Right lobe of liver (tissue), 6 donors: ENCODE data around the gene ERICH3. TPM values are rescaled to one million over a fixed set of nuclear protein-coding genes. Genes with fewer than 3 reads are reported as not detected.

ENCODE experiments used
- ATAC-seq, 4 donors: fragments of 200-7000 bp; cut with Tn5 transposase; one replicate each; pipeline ENCODE4 v1.9.1; 2020; ENCODE audit warnings: mild to moderate bottlenecking in 4 of 4, moderate library complexity in 4 of 4
- DNase-seq, 3 donors: peaks; one replicate each; pipeline ENCODE4 v3.0.0-alpha.2; 2020
- H3K27ac ChIP-seq, 3 donors: fragments of 200-600 bp; one replicate each; pipeline ENCODE4 v1.8.0; 2022
- H3K27me3 ChIP-seq, 2 donors: fragments of 200-600 bp; one replicate each; pipeline ENCODE4 v1.8.0; 2022
- H3K36me3 ChIP-seq, 4 donors: fragments of 200-600 bp; sonication (generic) in 1 of 4; one replicate each; pipeline versions ENCODE4 v1.5.1 to v1.8.0; 2017 to 2022; ENCODE audit warnings: control low read depth in 1 of 4
- H3K4me1 ChIP-seq, 4 donors: fragments of 200-600 bp; sonication (generic) in 1 of 4; one replicate each; pipeline versions ENCODE4 v1.5.1 to v1.8.0; 2017 to 2022; ENCODE audit warnings: control low read depth in 1 of 4
- H3K4me3 ChIP-seq, 3 donors: fragments of 200-600 bp; one replicate each; pipeline ENCODE4 v1.8.0; 2022
- H3K9me3 ChIP-seq, 4 donors: fragments of 200-600 bp; sonication (generic) in 1 of 4; one replicate each; pipeline versions ENCODE4 v1.5.1 to v1.8.0; 2017 to 2022; ENCODE audit warnings: control low read depth in 1 of 4
- CTCF ChIP-seq, 4 donors: fragments of 200-600 bp in 3 of 4; fragments of 450-650 bp in 1 of 4; IDR thresholded peaks; one replicate each; pipeline versions ENCODE4 v1.5.1 to v1.8.0; 2016 to 2022; ENCODE audit warnings: antibody characterized with exemption in 4 of 4, mild to moderate bottlenecking in 2 of 4
- POLR2A ChIP-seq: fragments of 450-650 bp; IDR thresholded peaks from one replicate; pipeline ENCODE4 v1.6.1; 2017; ENCODE audit warnings: antibody characterized with exemption, mild to moderate bottlenecking
- WGBS: methylation state at CpG from one replicate; pipeline ENCODE4 v1.1.6; 2018; ENCODE audit warnings: low coverage, low lambda C conversion rate; ENCODE audit not compliant: insufficient coverage; ENCODE audit errors: missing lambda C conversion rate; 5-methylcytosine and 5-hydroxymethylcytosine counted together
- intact Hi-C, 2 donors: fragments of 100-400 bp; cut with DNase I; formaldehyde crosslinking; loops; one replicate each; pipeline versions ENCODE4 v1.11.2 to v1.14.1; 2022
- total RNA-seq, 6 experiments: library from RNA; depleted of rRNA in 2 of 6; stranded (reverse); fragments of >200 nt in 2 of 6; fragmentation: NEBNext Ultra II Directional in 3 of 6; extraction: Animal tissue kit (Norgen Biotek cat#: 25700) in 3 of 6; gene quantifications; one replicate each; pipeline versions ENCODE4 v1.1.0 to v1.2.4, GENCODE V29; 2016 to 2023
- donor health status: DM: no; HTN: yes; CAD: no.
- donor health status: DM: no; HTN: no; CAD: no.
- donor health status: DM: no; HTN: no; CAD: no.
- donor health status: DM: no; HTN: yes; CAD: no.
- donor health status: DM: no; HTN: yes; CAD: no.

Gene ERICH3
- total RNA-seq, 6 experiments from 2014 or later, result 0.06 to 0.51 (median 0.14) TPM; not detected in 2

GRCh38 chr1:74690909-74691308 lies 17.3 kb upstream of the ERICH3 start:
- TF ChIP-seq POLR2A (no peak), CTCF (IDR thresholded peaks at IDR 0.05) (no peak)
- ATAC-seq (no peak), DNase-seq (no peak)
- Histone ChIP-seq H3K4me1 (no peaks in the 10 kb centered on the region), H3K9me3 (no peaks in the 10 kb centered on the region), H3K4me3 (no peak overlapping the region), H3K36me3 (no peaks in the 10 kb centered on the region), H3K27me3 (no peaks in the 10 kb centered on the region), H3K27ac (no peak overlapping the region)
- intact Hi-C loops, result no loop called here
- 76% methylated on average over 4 of the region's 4 CpGs for WGBS

DNA sequence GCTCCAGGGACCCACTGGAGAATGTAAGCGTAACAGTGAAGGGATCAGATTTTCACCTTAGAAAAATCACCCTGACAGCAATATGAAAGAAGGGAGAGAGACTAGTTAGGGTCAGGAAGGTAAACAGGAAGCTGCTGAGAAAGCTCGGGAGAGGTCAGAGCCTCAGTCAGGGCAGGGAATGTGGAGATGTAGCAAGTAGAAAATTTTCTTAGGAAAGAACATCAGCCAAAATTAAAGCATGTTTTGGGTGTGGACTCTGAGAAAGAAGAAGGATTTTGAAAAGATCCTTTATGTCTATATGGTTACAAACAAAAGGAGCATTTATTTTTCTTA lies 16.7 kb upstream of the ERICH3 start:
- DNase-seq (no peak), ATAC-seq (peak in 3 of 4 donors; percentile 20 to 55 (median 22))
- intact Hi-C loops, result no loop called here
- Histone ChIP-seq H3K27me3 (no peaks in the 10 kb centered on the region), H3K36me3 (no peaks in the 10 kb centered on the region), H3K4me1 (no peaks in the 10 kb centered on the region), H3K27ac (no peak overlapping the region), H3K9me3 (no peaks in the 10 kb centered on the region), H3K4me3 (no peak overlapping the region)
- whole genome bisulfite sequencing, result 0% methylated on average over 2 of the region's 2 CpGs
- TF ChIP-seq POLR2A, result no peak
- TF ChIP-seq CTCF (IDR thresholded peaks at IDR 0.05), result no peak

GRCh38 chr1:74689621-74690363 lies 16.2 kb upstream of the ERICH3 start:
- Histone ChIP-seq H3K36me3 (no peaks in the 10 kb centered on the region), H3K4me3 (no peak overlapping the region), H3K27me3 (no peaks in the 10 kb centered on the region), H3K9me3 (no peaks in the 10 kb centered on the region), H3K4me1 (no peaks in the 10 kb centered on the region), H3K27ac (no peak overlapping the region)
- 26% methylated on average over 5 of the region's 5 CpGs for WGBS
- intact Hi-C loops, result no loop called here
- peak; percentile 75 to 90 (median 84) for ATAC-seq
- TF ChIP-seq CTCF (IDR thresholded peaks at IDR 0.05) (peak; percentile 85 to 95 (median 89)), POLR2A (no peak)
- DNase-seq, result no peak

GRCh38 chr1:74686928-74687327 lies 13.3 kb upstream of the ERICH3 start:
- H3K4me1 ChIP-seq, result no peaks in the 10 kb centered on the region
- ATAC-seq (no peak), DNase-seq (no peak)
- no peak overlapping the region for H3K4me3 ChIP-seq
- H3K36me3 ChIP-seq, result no peaks in the 10 kb centered on the region
- H3K27ac ChIP-seq, result no peak overlapping the region
- TF ChIP-seq POLR2A (no peak), CTCF (IDR thresholded peaks at IDR 0.05) (no peak)
- intact Hi-C loops, result no loop called here
- H3K27me3 ChIP-seq, result no peaks in the 10 kb centered on the region
- H3K9me3 ChIP-seq, result no peaks in the 10 kb centered on the region
- WGBS, result 83% methylated on average over 4 of the region's 4 CpGs

DNA sequence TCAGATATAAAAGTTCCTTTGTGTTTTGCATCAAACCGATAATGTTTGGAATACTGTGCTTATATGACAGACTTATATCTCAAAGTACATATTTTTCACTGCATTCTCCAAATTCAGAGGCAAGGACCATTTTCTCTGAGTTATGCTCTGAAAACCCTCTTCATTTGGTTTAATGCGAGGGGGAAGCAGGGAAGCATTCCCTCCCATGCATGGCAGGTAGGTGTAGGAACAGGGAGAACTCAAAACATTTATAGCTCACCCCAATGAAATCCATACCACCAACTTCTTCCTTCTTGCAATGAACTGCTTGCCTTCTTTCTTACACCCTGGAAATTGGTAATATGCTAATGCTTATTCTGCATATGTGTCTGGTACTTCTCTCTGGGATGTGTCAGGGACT lies 10.7 kb upstream of the ERICH3 start:
- intact Hi-C loops, result no loop called here
- H3K36me3 ChIP-seq, result no peaks in the 10 kb centered on the region
- DNase-seq (no peak), ATAC-seq (no peak)
- no peak overlapping the region for H3K27ac ChIP-seq
- no peaks in the 10 kb centered on the region for H3K27me3 ChIP-seq
- no peaks in the 10 kb centered on the region for H3K4me1 ChIP-seq
- WGBS, result 93% methylated on average over 2 of the region's 2 CpGs
- TF ChIP-seq POLR2A (no peak), CTCF (IDR thresholded peaks at IDR 0.05) (no peak)
- no peaks in the 10 kb centered on the region for H3K9me3 ChIP-seq
- no peak overlapping the region for H3K4me3 ChIP-seq
